Smooth muscle cell (in vitro differentiated cells): ENCODE measurements around the gene PRKD1. TPM values are rescaled to one million over a fixed set of nuclear protein-coding genes. Genes with fewer than 3 reads are reported as not detected.

Source experiments
- DNase-seq: peaks from one replicate; lab custom pipeline; 2025; ENCODE audit not compliant: unreplicated experiment; lab: John Stamatoyannopoulos, UW
- H2AFZ ChIP-seq: fragments of 200-600 bp; sonication (generic); 2 replicates; pipeline ENCODE4 v1.6.0; 2016; ENCODE audit warnings: antibody characterized with exemption, low read depth, mild to moderate bottlenecking
- H3F3A ChIP-seq: fragments of 200-600 bp; sonication (generic); 2 replicates; pipeline ENCODE4 v1.6.0; 2017; ENCODE audit warnings: antibody characterized with exemption, low read depth
- H3K27ac ChIP-seq: fragments of 200-600 bp; sonication (generic); 2 replicates; pipeline ENCODE4 v1.5.1; 2016; ENCODE audit warnings: low read depth, mild to moderate bottlenecking
- H3K27me3 ChIP-seq: fragments of 200-600 bp; sonication (generic); 2 replicates; pipeline ENCODE4 v1.6.1; 2016; ENCODE audit warnings: low read depth, mild to moderate bottlenecking
- H3K36me3 ChIP-seq: fragments of 200-600 bp; sonication (generic); 2 replicates; pipeline ENCODE4 v1.5.1; 2016; ENCODE audit warnings: low read depth
- H3K4me1 ChIP-seq: fragments of 200-600 bp; sonication (generic); 2 replicates; pipeline ENCODE4 v1.5.1; 2016; ENCODE audit warnings: low read depth
- H3K4me2 ChIP-seq: fragments of 200-600 bp; sonication (generic); 2 replicates; pipeline ENCODE4 v1.6.0; 2016; ENCODE audit warnings: mild to moderate bottlenecking
- H3K4me3 ChIP-seq: fragments of 200-600 bp; sonication (generic); 2 replicates; pipeline ENCODE4 v1.5.1; 2016; ENCODE audit warnings: mild to moderate bottlenecking
- H3K79me2 ChIP-seq: fragments of 200-600 bp; sonication (generic); 2 replicates; pipeline ENCODE4 v1.6.0; 2016; ENCODE audit warnings: low read depth, mild to moderate bottlenecking
- H3K9ac ChIP-seq: fragments of 200-600 bp; sonication (generic); 2 replicates; pipeline ENCODE4 v1.6.0; 2016; ENCODE audit warnings: low read depth
- H3K9me3 ChIP-seq: fragments of 200-600 bp; sonication (generic); replicated peaks from 2 replicates; pipeline ENCODE4 v1.5.1; 2016; ENCODE audit warnings: low read depth
- H4K20me1 ChIP-seq: fragments of 200-600 bp; sonication (generic); 2 replicates; pipeline ENCODE4 v1.6.0; 2016; ENCODE audit warnings: low read depth
- CTCF ChIP-seq: fragments of 200-600 bp; sonication (generic); IDR thresholded peaks from 2 replicates; pipeline ENCODE4 v1.5.1; 2017; ENCODE audit warnings: borderline replicate concordance, mild to moderate bottlenecking, antibody characterized with exemption; ENCODE audit not compliant: insufficient read depth, poor library complexity, severe bottlenecking
- WGBS: methylation state at CpG from one replicate; pipeline ENCODE4 v1.1.7; 2016; ENCODE audit warnings: low lambda C conversion rate; 5-methylcytosine and 5-hydroxymethylcytosine counted together
- polyA plus RNA-seq: library from polyadenylated mRNA; unstranded; fragments of >200 nt; fragmentation: Nextera tagmentation; extraction: Ambion mirVana; gene quantifications from 2 replicates; pipeline ENCODE4 v1.2.1, GENCODE V29; 2016
- total RNA-seq: library from RNA; depleted of rRNA; stranded (reverse); fragments of >200 nt; gene quantifications from 2 replicates; pipeline ENCODE4 v1.2.3, GENCODE V29; 2014

PRKD1 gene
- total and polyA plus RNA-seq, 2 experiments from 2014 or later = 3.7 to 7.2 TPM

GRCh38 chr14:29652571-29652970, 275.1 kb downstream of the PRKD1 start:
- Histone ChIP-seq H3K27me3 (no peaks in the 10 kb centered on the region), H3K79me2 (no peaks in the 10 kb centered on the region), H3K36me3 (no peaks in the 10 kb centered on the region), H3K9ac (no peak overlapping the region), H3K4me2 (no peak overlapping the region), H3K4me1 (peaks cover 4% of the 10 kb centered on the region), H3K9me3 (peaks cover 9% of the 10 kb centered on the region), H2AFZ (no peak overlapping the region), H3F3A (no peaks in the 10 kb centered on the region), H4K20me1 (no peaks in the 10 kb centered on the region), H3K27ac (no peak overlapping the region), H3K4me3 (no peak overlapping the region)
- no peak for DNase-seq
- TF ChIP-seq CTCF = no peak

- WGBS = 94% methylated on average over 4 of the region's 4 CpGs
- no peak overlapping the region for H3K27ac ChIP-seq
- no peak overlapping the region for H3K4me3 ChIP-seq
- no peak for TF ChIP-seq CTCF
- H3K9ac ChIP-seq = no peak overlapping the region
- H3F3A ChIP-seq = no peaks in the 10 kb centered on the region
- H3K27me3 ChIP-seq = no peaks in the 10 kb centered on the region
- H4K20me1 ChIP-seq = no peaks in the 10 kb centered on the region
- H3K4me2 ChIP-seq = no peak overlapping the region
- peaks cover 20% of the 10 kb centered on the region for H3K9me3 ChIP-seq
- no peaks in the 10 kb centered on the region for H3K79me2 ChIP-seq
- DNase-seq = no peak
- no peak overlapping the region for H2AFZ ChIP-seq
- peaks cover 4% of the 10 kb centered on the region for H3K36me3 ChIP-seq
- H3K4me1 ChIP-seq = peaks cover 4% of the 10 kb centered on the region
These were observed 276.9 kb downstream of the PRKD1 start for GRCh38 chr14:29650554-29651269.

- H3K4me2 ChIP-seq = no peak overlapping the region
- no peaks in the 10 kb centered on the region for H3K4me1 ChIP-seq
- H3K27me3 ChIP-seq = no peaks in the 10 kb centered on the region
- 82% methylated on average over 3 of the region's 3 CpGs for WGBS
- H3K36me3 ChIP-seq = peaks cover 4% of the 10 kb centered on the region
- no peak overlapping the region for H3K4me3 ChIP-seq
- H3K9ac ChIP-seq = no peak overlapping the region
- no peak overlapping the region for H2AFZ ChIP-seq
- no peak for TF ChIP-seq CTCF
- H4K20me1 ChIP-seq = no peaks in the 10 kb centered on the region
- H3K79me2 ChIP-seq = no peaks in the 10 kb centered on the region
- peaks cover 20% of the 10 kb centered on the region for H3K9me3 ChIP-seq
- no peak for DNase-seq
- no peaks in the 10 kb centered on the region for H3F3A ChIP-seq
- H3K27ac ChIP-seq = no peak overlapping the region
These were observed 278.5 kb downstream of the PRKD1 start for GRCh38 chr14:29649170-29649569.

GRCh38 chr14:29648045-29648444, 279.6 kb downstream of the PRKD1 start:
- H3F3A ChIP-seq = no peaks in the 10 kb centered on the region
- no peak overlapping the region for H2AFZ ChIP-seq
- no peak for TF ChIP-seq CTCF
- H3K4me1 ChIP-seq = no peaks in the 10 kb centered on the region
- no peak overlapping the region for H3K27ac ChIP-seq
- H3K27me3 ChIP-seq = no peaks in the 10 kb centered on the region
- H3K9me3 ChIP-seq = peaks cover 20% of the 10 kb centered on the region
- H3K4me3 ChIP-seq = no peak overlapping the region
- no peak overlapping the region for H3K9ac ChIP-seq
- no peak overlapping the region for H3K4me2 ChIP-seq
- no peaks in the 10 kb centered on the region for H3K79me2 ChIP-seq
- DNase-seq = no peak
- no peaks in the 10 kb centered on the region for H4K20me1 ChIP-seq
- H3K36me3 ChIP-seq = peaks cover 4% of the 10 kb centered on the region
